SJSA1 (cell line): ENCODE results near the gene OGDH. TPM values are rescaled to one million over a fixed set of nuclear protein-coding genes. Genes with fewer than 3 reads are reported as not detected.

Experiments
- DNase-seq, 2 experiments: peaks; one replicate each; pipeline ENCODE4 v3.0.0-alpha.2; 2015 to 2020; ENCODE audit warnings: low spot score in 2 of 2, low read depth in 1 of 2
- H3K27ac ChIP-seq: fragments of 250-450 bp; sonication (Bioruptor Pico); 2 replicates; pipeline ENCODE4 v1.5.1; 2020; ENCODE audit warnings: mild to moderate bottlenecking, moderate library complexity
- H3K27me3 ChIP-seq: fragments of 250-450 bp; sonication (Bioruptor Pico); replicated peaks from 2 replicates; pipeline ENCODE4 v1.5.1; 2020; ENCODE audit warnings: mild to moderate bottlenecking, moderate library complexity
- H3K36me3 ChIP-seq: fragments of 250-450 bp; sonication (Bioruptor Pico); 2 replicates; pipeline ENCODE4 v1.5.1; 2020; ENCODE audit warnings: mild to moderate bottlenecking
- H3K4me1 ChIP-seq: fragments of 250-450 bp; sonication (Bioruptor Pico); replicated peaks from 2 replicates; pipeline ENCODE4 v1.6.1; 2021; ENCODE audit warnings: mild to moderate bottlenecking
- H3K4me3 ChIP-seq: fragments of 250-450 bp; sonication (Bioruptor Pico); 2 replicates; pipeline ENCODE4 v1.5.1; 2020; ENCODE audit warnings: mild to moderate bottlenecking
- H3K9me3 ChIP-seq: fragments of 250-450 bp; sonication (Bioruptor Pico); replicated peaks from 2 replicates; pipeline ENCODE4 v1.5.1; 2020; ENCODE audit warnings: mild to moderate bottlenecking
- total RNA-seq: library from RNA; depleted of rRNA; stranded (reverse); fragments of >200 nt; shearing (Covaris generic); gene quantifications from 2 replicates; pipeline ENCODE4 v1.2.3, GENCODE V29; 2014; rRNA removed

OGDH gene
- total RNA-seq, 1 experiment from 2014 or later = 51.3 TPM

DNA sequence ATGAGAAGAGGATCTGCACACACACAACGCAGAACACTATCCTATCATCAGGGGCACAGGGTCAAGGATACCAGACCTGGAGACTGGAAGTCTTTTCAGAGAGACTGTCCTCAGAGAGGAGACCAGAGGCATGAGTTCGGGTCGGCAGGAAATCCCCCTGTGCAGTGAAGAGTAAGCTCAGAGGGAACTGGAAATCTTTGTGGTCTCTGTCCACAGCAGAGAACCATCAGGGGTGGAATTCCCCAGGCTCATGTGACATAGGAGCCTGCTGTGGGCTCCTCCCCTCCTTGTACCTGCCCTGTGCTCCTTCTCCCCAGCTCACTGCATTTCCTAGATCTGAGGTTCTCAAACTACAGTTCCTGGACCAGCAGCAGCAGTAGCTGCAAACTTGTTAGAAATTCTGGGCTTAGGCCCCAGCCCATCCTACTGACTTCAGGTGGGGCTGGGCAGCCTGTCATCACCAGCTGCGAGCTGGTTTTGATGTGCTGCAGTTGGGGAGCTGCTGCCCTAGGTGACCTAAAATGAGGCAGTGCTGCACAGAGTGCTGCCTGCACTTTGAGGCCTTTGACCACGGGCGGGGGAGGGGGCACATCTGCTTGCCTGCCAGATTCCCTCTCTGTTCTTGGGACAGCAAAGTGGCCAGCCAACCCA, 144.6 kb downstream of the OGDH start:
- peaks cover 29% of the 10 kb centered on the region for H3K36me3 ChIP-seq
- DNase-seq = no peak
- H3K4me1 ChIP-seq = peaks cover 30% of the 10 kb centered on the region
- H3K4me3 ChIP-seq = no peak overlapping the region
- H3K27ac ChIP-seq = no peak overlapping the region
- no peaks in the 10 kb centered on the region for H3K27me3 ChIP-seq
- no peaks in the 10 kb centered on the region; the same call in 1 of the 2 replicates for H3K9me3 ChIP-seq

DNA sequence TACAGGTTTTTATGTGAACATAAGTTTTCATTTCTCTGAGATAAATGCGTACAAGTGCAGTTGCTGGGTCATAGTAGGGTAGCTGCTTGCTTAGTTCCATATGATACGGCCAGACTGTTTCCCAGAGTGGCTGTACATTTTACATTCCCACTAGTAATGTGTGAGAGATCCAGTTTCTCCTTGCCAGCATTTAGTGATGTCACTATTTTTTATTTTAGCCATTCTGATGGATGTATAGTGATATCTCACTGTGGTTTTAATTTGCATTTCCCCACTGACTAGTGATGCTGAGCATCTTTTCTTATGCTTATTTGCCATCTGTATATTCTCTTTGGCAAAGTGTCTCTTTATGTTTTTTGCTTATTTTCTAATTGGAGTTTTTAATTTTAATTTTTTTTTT, 146.4 kb downstream of the OGDH start:
- no peak overlapping the region for H3K27ac ChIP-seq
- no peaks in the 10 kb centered on the region; the same call in 1 of the 2 replicates for H3K9me3 ChIP-seq
- H3K4me3 ChIP-seq = no peak overlapping the region
- DNase-seq = no peak
- no peaks in the 10 kb centered on the region for H3K27me3 ChIP-seq
- H3K36me3 ChIP-seq = peaks cover 43% of the 10 kb centered on the region
- H3K4me1 ChIP-seq = peaks cover 23% of the 10 kb centered on the region

DNA sequence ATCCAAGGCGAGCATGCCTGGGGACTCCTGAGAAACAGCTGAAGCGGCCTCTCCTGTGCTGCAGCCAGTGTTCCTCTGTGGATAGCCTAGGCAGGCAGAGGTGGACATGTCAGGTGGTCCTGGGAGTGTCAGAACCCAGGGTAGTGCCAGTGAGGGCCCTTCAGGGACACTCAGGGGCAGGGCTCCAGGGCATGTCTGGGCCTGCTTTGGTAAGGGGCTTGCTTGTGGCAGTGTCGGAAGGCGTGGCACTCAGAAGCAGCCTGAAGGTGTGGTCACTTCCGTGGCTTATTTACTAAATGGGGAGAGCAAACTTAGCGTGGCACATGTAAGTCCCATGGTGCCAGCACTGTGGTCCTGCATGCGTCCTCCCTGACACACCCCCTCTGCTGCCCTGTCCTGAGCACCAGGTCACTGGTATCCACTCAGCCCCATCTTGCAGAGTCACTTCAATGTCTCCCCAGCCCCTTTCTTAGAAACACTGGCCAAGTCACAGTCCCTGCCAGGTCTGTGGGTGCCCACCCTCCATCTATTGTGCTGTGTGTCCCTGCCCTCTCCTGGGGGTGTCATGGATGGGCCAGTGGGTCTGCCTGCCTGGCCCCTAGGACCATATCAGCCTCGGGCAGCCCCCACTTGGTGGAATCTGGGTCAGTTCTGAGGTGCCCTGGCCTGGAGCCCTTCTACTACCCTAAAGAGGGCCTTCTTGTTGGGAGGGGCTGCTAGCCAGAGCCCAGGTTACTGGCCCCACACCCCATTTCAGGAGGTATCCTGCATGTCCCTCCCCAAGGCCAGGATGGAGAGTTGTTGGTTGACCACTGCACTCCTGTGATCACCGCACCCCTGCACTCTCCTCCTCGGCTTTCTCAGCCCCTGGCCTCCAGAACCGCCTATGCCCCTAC, 148.6 kb downstream of the OGDH start:
- Histone ChIP-seq H3K4me3 (no peak overlapping the region), H3K27ac (no peak overlapping the region), H3K4me1 (peaks cover 9% of the 10 kb centered on the region), H3K36me3 (peaks cover 39% of the 10 kb centered on the region), H3K27me3 (no peaks in the 10 kb centered on the region), H3K9me3 (no peaks in the 10 kb centered on the region; the same call in 1 of the 2 replicates)
- DNase-seq = no peak

DNA sequence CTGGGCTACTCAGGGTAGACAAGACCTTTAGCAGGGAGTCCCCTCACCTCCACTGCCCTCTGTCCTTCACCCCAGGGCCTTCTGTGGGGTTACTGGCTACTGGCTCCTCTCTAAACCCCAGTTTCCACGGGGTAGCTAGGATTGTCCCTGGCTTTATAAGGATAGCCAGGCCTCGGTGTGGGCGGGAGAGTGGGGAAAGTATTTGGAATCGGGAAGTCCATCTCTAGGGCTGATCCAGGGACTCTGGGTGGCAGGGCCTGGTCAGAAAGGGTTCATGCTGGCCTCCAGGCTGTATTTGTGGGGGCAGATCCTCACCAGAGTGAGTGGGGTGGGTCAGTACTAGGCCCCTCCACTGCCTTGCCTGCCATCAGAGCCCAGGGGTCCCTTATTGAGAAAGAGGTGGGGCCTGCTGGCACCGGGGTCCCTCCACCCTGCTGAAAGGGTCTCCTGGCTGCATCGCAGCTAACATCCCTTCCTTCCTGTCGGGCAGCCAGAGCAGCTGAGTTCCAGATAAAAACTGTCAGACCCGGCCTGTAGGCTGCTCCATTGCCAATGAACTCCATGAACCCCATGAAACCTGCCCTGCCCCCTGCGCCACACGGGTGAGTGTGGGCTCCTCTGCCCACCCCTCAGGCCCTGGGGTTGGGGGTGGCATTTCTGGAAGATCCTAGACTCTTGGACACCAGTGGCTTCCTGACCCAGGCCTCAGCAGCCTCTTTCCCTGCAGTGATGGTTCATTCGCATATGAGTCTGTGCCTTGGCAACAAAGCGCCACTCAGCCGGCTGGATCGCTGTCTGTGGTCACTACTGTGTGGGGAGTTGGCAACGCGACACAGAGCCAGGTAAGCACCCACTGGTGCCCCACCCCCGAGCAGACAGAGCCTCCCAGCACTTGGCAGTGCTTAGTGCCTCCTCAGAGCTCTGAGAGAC, 149.5 kb downstream of the OGDH start:
- Histone ChIP-seq H3K36me3 (peaks cover 31% of the 10 kb centered on the region), H3K27me3 (no peaks in the 10 kb centered on the region), H3K27ac (no peak overlapping the region), H3K4me1 (0 out of 2 replicates have a peak, but pooled peaks cover 3% of the 10 kb centered on the region), H3K4me3 (no peak overlapping the region), H3K9me3 (no peaks in the 10 kb centered on the region)
- no peak for DNase-seq

DNA sequence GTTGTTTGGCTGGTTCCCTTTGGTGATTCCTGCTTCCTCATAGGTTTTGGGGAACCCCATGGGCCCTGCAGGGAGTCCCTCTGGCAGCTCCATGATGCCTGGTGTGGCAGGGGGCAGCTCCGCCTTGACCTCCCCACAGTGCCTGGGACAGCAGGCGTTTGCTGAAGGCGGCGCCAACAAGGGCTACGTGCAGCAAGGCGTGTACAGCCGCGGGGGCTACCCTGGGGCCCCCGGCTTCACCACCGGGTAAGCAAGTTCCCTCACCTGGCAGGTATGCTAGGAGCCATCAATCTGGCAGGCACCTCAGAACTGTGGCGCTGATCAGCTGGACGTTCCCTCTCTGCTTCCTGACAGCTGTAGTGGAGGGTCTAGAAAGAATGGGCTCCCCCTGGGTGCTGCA, 150.5 kb downstream of the OGDH start:
- H3K27ac ChIP-seq = no peak overlapping the region
- no peak overlapping the region for H3K4me3 ChIP-seq
- DNase-seq = no peak
- H3K4me1 ChIP-seq = no peaks in the 10 kb centered on the region
- peaks cover 33% of the 10 kb centered on the region for H3K36me3 ChIP-seq
- H3K9me3 ChIP-seq = no peaks in the 10 kb centered on the region
- H3K27me3 ChIP-seq = no peaks in the 10 kb centered on the region

DNA sequence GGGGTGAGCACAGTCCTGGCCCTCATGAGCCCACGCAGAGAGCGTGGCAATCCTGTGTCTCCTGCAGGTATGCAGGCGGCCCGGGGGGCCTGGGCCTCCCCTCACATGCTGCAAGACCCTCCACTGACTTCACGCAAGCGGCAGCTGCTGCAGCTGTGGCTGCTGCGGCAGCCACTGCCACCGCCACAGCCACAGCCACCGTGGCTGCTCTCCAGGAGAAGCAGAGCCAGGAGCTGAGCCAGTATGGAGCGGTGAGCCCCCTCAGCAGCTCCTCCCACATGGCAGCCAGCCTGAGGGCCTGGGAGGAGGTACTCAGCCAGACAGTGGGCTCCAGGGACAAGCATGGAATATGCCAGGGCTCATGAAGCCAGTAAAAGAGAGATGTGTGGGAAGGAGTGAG, 150.9 kb downstream of the OGDH start:
- Histone ChIP-seq H3K27ac (no peak overlapping the region), H3K4me1 (no peaks in the 10 kb centered on the region)
- no peak for DNase-seq

DNA sequence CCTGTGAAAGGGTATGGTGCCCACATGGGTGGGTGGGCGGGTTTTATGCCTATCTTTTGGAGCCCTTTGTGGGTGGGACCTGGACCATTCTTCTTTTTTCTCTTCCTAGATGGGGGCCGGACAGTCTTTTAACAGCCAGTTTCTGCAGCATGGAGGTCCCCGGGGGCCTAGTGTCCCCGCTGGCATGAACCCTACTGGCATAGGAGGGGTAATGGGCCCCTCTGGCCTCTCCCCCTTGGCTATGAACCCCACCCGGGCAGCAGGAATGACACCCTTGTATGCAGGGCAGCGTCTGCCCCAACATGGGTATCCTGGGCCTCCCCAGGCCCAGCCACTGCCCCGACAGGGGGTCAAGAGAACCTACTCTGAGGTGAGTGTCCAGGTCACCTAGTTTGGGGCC, 151.3 kb downstream of the OGDH start:
- no peaks in the 10 kb centered on the region for H3K27me3 ChIP-seq
- no peak overlapping the region for H3K4me3 ChIP-seq
- peaks cover 38% of the 10 kb centered on the region for H3K36me3 ChIP-seq
- no peak for DNase-seq
- H3K9me3 ChIP-seq = no peaks in the 10 kb centered on the region
- no peak overlapping the region for H3K27ac ChIP-seq
- no peaks in the 10 kb centered on the region for H3K4me1 ChIP-seq

More for the DNA sequence above, 150.9 kb downstream of the OGDH start:
- Histone ChIP-seq H3K36me3 (peaks cover 36% of the 10 kb centered on the region), H3K27me3 (no peaks in the 10 kb centered on the region), H3K4me3 (no peak overlapping the region), H3K9me3 (no peaks in the 10 kb centered on the region)

Other genes with a start within 250 kb of the OGDH start
- 34.4 and 56.5 TPM in 2 replicates for gene NUDCD3, start 116.0 kb upstream of the OGDH start, total RNA-seq
- gene NPC1L1, start 65.3 kb upstream of the OGDH start, total RNA-seq = not detected in 2 replicates
- gene DDX56, start 32.7 kb upstream of the OGDH start, total RNA-seq = 67.9 and 72.3 TPM in 2 replicates
- 108 and 164 TPM in 2 replicates for gene TMED4, start 24.4 kb upstream of the OGDH start, total RNA-seq
- gene ZMIZ2, start 142.2 kb downstream of the OGDH start, total RNA-seq = 6.7 and 6.8 TPM in 2 replicates
- gene PPIA, start 190.1 kb downstream of the OGDH start, total RNA-seq = 5,630 and 5,683 TPM in 2 replicates
- 436 and 536 TPM in 2 replicates for gene H2AZ2, start 241.5 kb downstream of the OGDH start, total RNA-seq